Measurements from ENCODE around the gene LOXHD1. TPM values are rescaled to one million over a fixed set of nuclear protein-coding genes. Genes with fewer than 3 reads are reported as not detected.

Gene LOXHD1
- total RNA-seq, 4 donors from 2014 or later, result 0.16 TPM; not detected in 3

DNA sequence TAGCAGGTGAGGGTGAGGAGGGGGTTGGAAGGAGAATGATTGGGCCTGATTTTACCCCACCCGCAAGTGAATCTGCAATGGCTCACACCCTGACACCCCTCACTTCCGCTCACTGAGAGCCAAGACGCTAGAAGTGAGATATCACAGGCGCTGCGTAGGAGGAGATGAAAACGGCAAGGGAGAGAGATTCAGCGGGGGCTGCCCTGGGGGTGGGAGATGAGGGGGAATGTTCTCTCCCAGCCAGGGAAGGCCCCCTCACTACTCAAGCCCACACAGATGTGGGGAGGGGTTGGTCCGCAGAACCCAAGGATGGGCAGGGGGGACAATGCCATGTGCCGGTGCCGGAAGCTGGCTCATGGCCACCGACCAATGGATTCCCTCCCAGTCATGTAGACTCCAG, 32.9 kb downstream of the LOXHD1 start:
- TF ChIP-seq POLR2A (IDR thresholded peaks at IDR 0.05) (no peak), EP300 (IDR thresholded peaks at IDR 0.05; ENCODE audit: low read depth) (no peak), POLR2AphosphoS5 (IDR thresholded peaks at IDR 0.05) (no peak)
- TF ChIP-seq, protein P1, sequence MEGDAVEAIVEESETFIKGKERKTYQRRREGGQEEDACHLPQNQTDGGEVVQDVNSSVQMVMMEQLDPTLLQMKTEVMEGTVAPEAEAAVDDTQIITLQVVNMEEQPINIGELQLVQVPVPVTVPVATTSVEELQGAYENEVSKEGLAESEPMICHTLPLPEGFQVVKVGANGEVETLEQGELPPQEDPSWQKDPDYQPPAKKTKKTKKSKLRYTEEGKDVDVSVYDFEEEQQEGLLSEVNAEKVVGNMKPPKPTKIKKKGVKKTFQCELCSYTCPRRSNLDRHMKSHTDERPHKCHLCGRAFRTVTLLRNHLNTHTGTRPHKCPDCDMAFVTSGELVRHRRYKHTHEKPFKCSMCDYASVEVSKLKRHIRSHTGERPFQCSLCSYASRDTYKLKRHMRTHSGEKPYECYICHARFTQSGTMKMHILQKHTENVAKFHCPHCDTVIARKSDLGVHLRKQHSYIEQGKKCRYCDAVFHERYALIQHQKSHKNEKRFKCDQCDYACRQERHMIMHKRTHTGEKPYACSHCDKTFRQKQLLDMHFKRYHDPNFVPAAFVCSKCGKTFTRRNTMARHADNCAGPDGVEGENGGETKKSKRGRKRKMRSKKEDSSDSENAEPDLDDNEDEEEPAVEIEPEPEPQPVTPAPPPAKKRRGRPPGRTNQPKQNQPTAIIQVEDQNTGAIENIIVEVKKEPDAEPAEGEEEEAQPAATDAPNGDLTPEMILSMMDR (IDR thresholded peaks at IDR 0.05), result no peak
- H3K9me3 ChIP-seq, result no peaks in the 10 kb centered on the region
- in situ Hi-C loops (cut with MboI; ENCODE audit: low pct_ligation_motif_present in 1 of 4, low pct_unique_long_range_greater_than_20kb in 1 of 4, low sequenced_read_pairs in 3 of 4), result no loop called here
- no peaks in the 10 kb centered on the region for H3K27me3 ChIP-seq
- 71 to 72% methylated on average over 8 to 11 of the region's 11 CpGs for WGBS, 2 donors (ENCODE audit: low coverage in 1 of 2)
- no peak overlapping the region for H3K4me3 ChIP-seq
- intact Hi-C loops (cut with DNase I; ENCODE audit: low total_unique reads), result no loop called here
- no peak for DNase-seq
- H3K27ac ChIP-seq, result no peak overlapping the region
- no peaks in the 10 kb centered on the region for H3K36me3 ChIP-seq
- H3K4me1 ChIP-seq, result no peaks in the 10 kb centered on the region

GRCh38 chr18:46623541-46623940, 33.5 kb downstream of the LOXHD1 start:
- TF ChIP-seq EP300 (IDR thresholded peaks at IDR 0.05; ENCODE audit: low read depth) (no peak), POLR2AphosphoS5 (IDR thresholded peaks at IDR 0.05) (no peak), POLR2A (IDR thresholded peaks at IDR 0.05) (no peak)
- TF ChIP-seq, protein P1 (IDR thresholded peaks at IDR 0.05), result no peak
- Histone ChIP-seq H3K27ac (no peak overlapping the region), H3K4me1 (no peaks in the 10 kb centered on the region), H3K27me3 (no peaks in the 10 kb centered on the region), H3K9me3 (no peaks in the 10 kb centered on the region), H3K4me3 (no peak overlapping the region), H3K36me3 (no peaks in the 10 kb centered on the region)
- intact Hi-C loops (cut with DNase I; ENCODE audit: low total_unique reads), result no loop called here
- in situ Hi-C loops (cut with MboI; ENCODE audit: low pct_ligation_motif_present in 1 of 4, low pct_unique_long_range_greater_than_20kb in 1 of 4, low sequenced_read_pairs in 3 of 4), result no loop called here
- 61% methylated on average over 8 of the region's 10 CpGs; no CpG with 5 or more reads in 1 of the 2 donors for WGBS, 2 donors (ENCODE audit: low coverage in 1 of 2)
- no peak for DNase-seq

GRCh38 chr18:46622999-46623398, 34.0 kb downstream of the LOXHD1 start:
- H3K9me3 ChIP-seq, result no peaks in the 10 kb centered on the region
- TF ChIP-seq EP300 (IDR thresholded peaks at IDR 0.05; ENCODE audit: low read depth) (no peak), POLR2AphosphoS5 (IDR thresholded peaks at IDR 0.05) (no peak)
- in situ Hi-C loops (cut with MboI; ENCODE audit: low pct_ligation_motif_present in 1 of 4, low pct_unique_long_range_greater_than_20kb in 1 of 4, low sequenced_read_pairs in 3 of 4), result no loop called here
- no peaks in the 10 kb centered on the region for H3K27me3 ChIP-seq
- WGBS, 2 donors (ENCODE audit: low coverage in 1 of 2), result 93 to 94% methylated on average over 3 of the region's 3 CpGs
- H3K4me3 ChIP-seq, result no peak overlapping the region
- H3K4me1 ChIP-seq, result no peaks in the 10 kb centered on the region
- H3K36me3 ChIP-seq, result no peaks in the 10 kb centered on the region
- intact Hi-C loops (cut with DNase I; ENCODE audit: low total_unique reads), result no loop called here
- H3K27ac ChIP-seq, result no peak overlapping the region
- DNase-seq, result no peak

DNA sequence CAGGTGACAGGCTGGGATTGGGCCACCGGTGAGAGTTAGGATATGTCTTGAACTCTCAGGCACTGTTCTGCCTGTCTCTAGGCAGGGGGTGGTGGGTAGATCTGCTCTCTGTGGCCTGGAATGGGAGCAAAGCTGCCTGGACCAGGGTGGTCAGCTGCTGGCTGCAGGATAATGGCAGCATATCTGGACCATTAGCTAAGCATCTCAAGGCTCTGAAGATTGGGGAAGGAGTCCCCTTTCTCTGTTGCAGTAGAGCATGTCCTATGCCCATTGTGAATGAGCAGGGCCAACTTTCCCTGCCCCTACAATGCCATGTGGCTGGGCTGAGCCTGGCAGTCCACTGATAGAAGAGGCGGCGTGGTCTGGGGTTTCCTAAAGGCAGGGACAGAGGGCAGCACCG, 34.6 kb downstream of the LOXHD1 start:
- DNase-seq, result no peak
- in situ Hi-C loops (cut with MboI; ENCODE audit: low pct_ligation_motif_present in 1 of 4, low pct_unique_long_range_greater_than_20kb in 1 of 4, low sequenced_read_pairs in 3 of 4), result no loop called here
- Histone ChIP-seq H3K4me3 (no peak overlapping the region), H3K27ac (no peak overlapping the region), H3K36me3 (no peaks in the 10 kb centered on the region), H3K27me3 (no peaks in the 10 kb centered on the region), H3K4me1 (no peaks in the 10 kb centered on the region), H3K9me3 (no peaks in the 10 kb centered on the region)
- intact Hi-C loops (cut with DNase I; ENCODE audit: low total_unique reads), result no loop called here
- no peak for TF ChIP-seq EP300 (IDR thresholded peaks at IDR 0.05; ENCODE audit: low read depth)
- TF ChIP-seq, protein P1 (IDR thresholded peaks at IDR 0.05), result no peak
- no peak for TF ChIP-seq POLR2A (IDR thresholded peaks at IDR 0.05)
- no peak for TF ChIP-seq POLR2AphosphoS5 (IDR thresholded peaks at IDR 0.05)
- WGBS, 2 donors (ENCODE audit: low coverage in 1 of 2), result 89 to 91% methylated on average over 1 to 4 of the region's 4 CpGs

GRCh38 chr18:46621871-46622270, 35.1 kb downstream of the LOXHD1 start:
- no peak for DNase-seq
- 60 to 100% methylated on average over 1 to 2 of the region's 2 CpGs for WGBS, 2 donors (ENCODE audit: low coverage in 1 of 2)
- no peaks in the 10 kb centered on the region for H3K36me3 ChIP-seq
- intact Hi-C loops (cut with DNase I; ENCODE audit: low total_unique reads), result no loop called here
- no peak overlapping the region for H3K4me3 ChIP-seq
- no peaks in the 10 kb centered on the region for H3K27me3 ChIP-seq
- in situ Hi-C loops (cut with MboI; ENCODE audit: low pct_ligation_motif_present in 1 of 4, low pct_unique_long_range_greater_than_20kb in 1 of 4, low sequenced_read_pairs in 3 of 4), result no loop called here
- TF ChIP-seq POLR2A (IDR thresholded peaks at IDR 0.05) (no peak), EP300 (IDR thresholded peaks at IDR 0.05; ENCODE audit: low read depth) (no peak), POLR2AphosphoS5 (IDR thresholded peaks at IDR 0.05) (no peak)
- TF ChIP-seq, protein P1 (IDR thresholded peaks at IDR 0.05), result no peak
- H3K9me3 ChIP-seq, result no peaks in the 10 kb centered on the region
- no peaks in the 10 kb centered on the region for H3K4me1 ChIP-seq
- H3K27ac ChIP-seq, result no peak overlapping the region
